GM12878 (cell line): ENCODE results near the gene TOM1L2. TPM values are rescaled to one million over a fixed set of nuclear protein-coding genes. Genes with fewer than 3 reads are reported as not detected.
A peak's percentile ranks its signal among the peaks of the same experiment; 100 is the strongest.

Source experiments
- ATAC-seq: fragments of 200-7000 bp; cut with Tn5 transposase; 3 replicates; pipeline ENCODE4 v1.9.1; 2020; ENCODE audit warnings: mild to moderate bottlenecking, moderate library complexity
- BruUV-seq: library from RNA; stranded (reverse); fragments of 400-500 nt; replicated peaks from 2 replicates; lab custom pipeline; 2021; lab: Mats Ljungman, UMichigan
- CTCF ChIA-PET: fragments of 300-600 bp; sonication (Branson Sonifier 250); formaldehyde crosslinking; extraction: SDS; loops from one replicate; lab custom pipeline; 2021; ENCODE audit warnings: inconsistent platforms; lab: Yijun Ruan, JAX
- POLR2A ChIA-PET: fragments of 350-600 bp; formaldehyde crosslinking; extraction: SDS; loops from one replicate; lab custom pipeline; 2021; ENCODE audit warnings: inconsistent platforms; lab: Charles Lee
- RAD21 ChIA-PET: fragments of 300-600 bp; sonication (Branson Sonifier 250); formaldehyde crosslinking; loops from one replicate; lab custom pipeline; 2023; ENCODE audit warnings: antibody characterized with exemption; ENCODE audit not compliant: unreplicated experiment; lab: Charles Lee
- SMC1A ChIA-PET: fragments of 300-600 bp; sonication (Branson Sonifier 250); formaldehyde crosslinking; loops from one replicate; lab custom pipeline; 2023; ENCODE audit not compliant: unreplicated experiment, uncharacterized antibody; lab: Charles Lee
- DNase-seq: peaks from one replicate; pipeline ENCODE4 v3.0.0-alpha.2; 2011; ENCODE audit warnings: low read depth, low spot score
- FAIRE-seq: peaks from 3 replicates; lab custom pipeline; 2011; peaks lifted over from hg19 to GRCh38; lab: Jason Lieb, UNC
- H2AFZ ChIP-seq: 2 replicates; pipeline ENCODE4 v1.6.0; 2011; ENCODE audit warnings: low read depth, low read length, control low read depth; ENCODE audit not compliant: control insufficient read depth
- H3K27ac ChIP-seq: 2 replicates; pipeline ENCODE4 v1.5.1; 2011; ENCODE audit warnings: control low read depth; ENCODE audit not compliant: control insufficient read depth, insufficient read depth
- H3K27me3 ChIP-seq, 2 experiments: replicated peaks in 1 of 2; 2 replicates each; pipeline versions ENCODE4 v1.6.0 to v1.6.1; 2011; ENCODE audit warnings: low read length in 1 of 2; ENCODE audit not compliant: control insufficient read depth in 2 of 2, insufficient read depth in 2 of 2
- H3K36me3 ChIP-seq, 2 experiments: 2 replicates each; pipeline ENCODE4 v1.5.1; 2011; ENCODE audit warnings: low read length in 1 of 2; ENCODE audit not compliant: control insufficient read depth in 2 of 2, insufficient read depth in 2 of 2
- H3K4me1 ChIP-seq: 2 replicates; pipeline ENCODE4 v1.6.1; 2011; ENCODE audit warnings: mild to moderate bottlenecking, low read length, moderate library complexity, mixed read lengths; ENCODE audit not compliant: control insufficient read depth, insufficient read depth
- H3K4me2 ChIP-seq: 2 replicates; pipeline ENCODE4 v1.6.0; 2011; ENCODE audit warnings: control low read depth; ENCODE audit not compliant: control insufficient read depth, insufficient read depth
- H3K4me3 ChIP-seq: fragments of 200-600 bp; sonication (generic); 2 replicates; pipeline ENCODE4 v1.5.1; 2016
- H3K79me2 ChIP-seq: 2 replicates; pipeline ENCODE4 v1.6.0; 2011; ENCODE audit warnings: low read length; ENCODE audit not compliant: control insufficient read depth, insufficient read depth
- H3K9ac ChIP-seq: 2 replicates; pipeline ENCODE4 v1.8.0; 2011; ENCODE audit warnings: low read length, control low read depth, mixed read lengths; ENCODE audit not compliant: control insufficient read depth, insufficient read depth
- H3K9me3 ChIP-seq: replicated peaks from 3 replicates; pipeline ENCODE4 v1.5.1; 2011; ENCODE audit warnings: mild to moderate bottlenecking, low read length; ENCODE audit not compliant: control insufficient read depth, insufficient read depth
- H4K20me1 ChIP-seq: 2 replicates; pipeline ENCODE4 v1.6.0; 2011; ENCODE audit not compliant: control insufficient read depth, insufficient read depth
- BACH1 ChIP-seq: fragments of 450-650 bp; IDR thresholded peaks from 2 replicates; pipeline ENCODE4 v1.6.1; 2017; ENCODE audit warnings: mild to moderate bottlenecking, borderline replicate concordance
- CBFB ChIP-seq: IDR thresholded peaks from 2 replicates; pipeline ENCODE4 v1.6.1; 2016; ENCODE audit warnings: antibody characterized with exemption, low read depth
- CHD2 ChIP-seq: IDR thresholded peaks from 2 replicates; pipeline ENCODE4 v1.6.1; 2011; ENCODE audit warnings: low read depth, low read length, improper control_type of control experiment, borderline replicate concordance
- KLF5 ChIP-seq: fragments of 450-650 bp; IDR thresholded peaks from 2 replicates; pipeline ENCODE4 v1.6.1; 2014; ENCODE audit warnings: mild to moderate bottlenecking; ENCODE audit not compliant: partially characterized antibody
- PKNOX1 ChIP-seq: fragments of 450-650 bp; IDR thresholded peaks from 2 replicates; pipeline ENCODE4 v1.6.1; 2016; ENCODE audit warnings: mild to moderate bottlenecking
- SPI1 ChIP-seq: IDR thresholded peaks from 2 replicates; pipeline ENCODE4 v1.6.1; 2011; ENCODE audit warnings: low read depth, mild to moderate bottlenecking, low read length, moderate library complexity, borderline replicate concordance; ENCODE audit not compliant: insufficient read depth
- WGBS: methylation state at CpG from one replicate; pipeline ENCODE4 v1.1.6; 2016; ENCODE audit warnings: low lambda C conversion rate; ENCODE audit not compliant: insufficient replicate concordance, insufficient coverage; ENCODE audit errors: missing lambda C conversion rate; 5-methylcytosine and 5-hydroxymethylcytosine counted together
- in situ Hi-C: fragments of 300-500 bp; cut with MboI; formaldehyde crosslinking; loops from 9 replicates; pipeline ENCODE4 v1.14.3; 2018; ENCODE audit warnings: mixed read lengths
- intact Hi-C: fragments of 100-400 bp; cut with micrococcal nuclease; formaldehyde crosslinking; loops from one replicate; pipeline ENCODE4 v1.14.2; 2022; ENCODE audit not compliant: unreplicated experiment
- polyA plus RNA-seq, 11 experiments: library from polyadenylated mRNA; depleted of rRNA in 4 of 11; unstranded in 6 of 11; stranded (reverse) in 5 of 11; fragments of >200 nt; fragmentation: Nextera tagmentation in 4 of 11; fragmentation: Illumina TruSeq in 1 of 11; extraction: Ambion mirVana in 4 of 11; extraction: Trizol in 1 of 11; gene quantifications; 1 replicate in 1 of 11; 2 replicates in 10 of 11; pipeline versions ENCODE4 v1.2.1 to v1.2.3, GENCODE V29; 2011 to 2016; ENCODE audit warnings: inconsistent platforms in 2 of 11, missing spikeins in 2 of 11, low read depth in 1 of 11
- total RNA-seq, 4 experiments: library from RNA; depleted of rRNA in 3 of 4; stranded (reverse); fragments of >200 nt in 3 of 4; fragmentation: Illumina TruSeq in 1 of 4; extraction: Trizol in 1 of 4; gene quantifications; 2 replicates each; pipeline versions ENCODE4 v1.2.1 to v1.2.3, GENCODE V29; 2013 to 2021
- TF ChIP-seq, protein P1 (sequence below): IDR thresholded peaks from 2 replicates; pipeline ENCODE4 v1.6.1; 2011; ENCODE audit warnings: borderline replicate concordance, low read depth, mild to moderate bottlenecking, moderate library complexity, mixed read lengths, low read length; ENCODE audit not compliant: insufficient read depth; ENCODE audit errors: extremely low read length

TOM1L2 gene
- total and polyA plus RNA-seq, 10 of the 15 experiments (the other 5 are each of a cell fraction or from before 2014, with no cell fraction given), result 0.19 to 19.2 (median 8.1) TPM

DNA sequence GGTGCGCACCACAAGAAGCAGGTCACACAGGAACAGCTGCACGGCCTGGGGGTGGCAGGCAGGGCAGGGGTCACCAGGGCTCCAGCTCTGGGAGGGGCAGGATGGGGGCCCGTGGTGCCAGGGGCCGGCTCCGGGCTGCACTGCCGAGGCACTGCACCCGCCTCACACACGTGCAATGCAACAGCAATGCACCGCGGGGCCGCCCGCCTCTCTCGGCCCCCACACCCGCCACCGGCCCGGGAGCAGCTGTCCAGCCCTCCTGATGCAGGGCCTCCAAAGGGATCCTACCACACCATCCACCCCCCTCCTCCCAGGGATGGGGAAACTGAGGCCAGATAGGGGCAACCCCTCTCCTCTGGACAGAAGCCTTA, 158.5 kb downstream of the TOM1L2 start (continued):
- TF ChIP-seq SPI1, result no peak
- TF ChIP-seq CBFB, result no peak
- TF ChIP-seq, protein P1, sequence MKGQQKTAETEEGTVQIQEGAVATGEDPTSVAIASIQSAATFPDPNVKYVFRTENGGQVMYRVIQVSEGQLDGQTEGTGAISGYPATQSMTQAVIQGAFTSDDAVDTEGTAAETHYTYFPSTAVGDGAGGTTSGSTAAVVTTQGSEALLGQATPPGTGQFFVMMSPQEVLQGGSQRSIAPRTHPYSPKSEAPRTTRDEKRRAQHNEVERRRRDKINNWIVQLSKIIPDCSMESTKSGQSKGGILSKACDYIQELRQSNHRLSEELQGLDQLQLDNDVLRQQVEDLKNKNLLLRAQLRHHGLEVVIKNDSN, result no peak
- no peak for TF ChIP-seq CHD2
- TF ChIP-seq KLF5, result no peak

GRCh38 chr17:17813055-17813724, 159.0 kb downstream of the TOM1L2 start:
- no peak overlapping the region for H3K4me3 ChIP-seq
- WGBS, result 96% methylated on average over 25 of the region's 25 CpGs
- H3K4me2 ChIP-seq, result no peak overlapping the region
- H3K4me1 ChIP-seq, result peaks cover 8% of the 10 kb centered on the region
- in situ Hi-C loops, result loop anchor here (5.0 kb wide), 2 partner anchors 49 to 109 kb away; no protein-coding TSS in a partner anchor
- TF ChIP-seq PKNOX1, result peak; percentile 46
- no peak for TF ChIP-seq BACH1
- ChIA-PET RAD21 (interaction anchor here (1.0 to 2.2 kb wide), 7 partner anchors 41 to 216 kb away, joined by 3 to 10 read pairs (median 4); no protein-coding TSS in a partner anchor), SMC1A (interaction anchor here (1.7 to 3.7 kb wide), 6 partner anchors 20 to 134 kb away, joined by 6 to 17 read pairs (median 8); no protein-coding TSS in a partner anchor), CTCF (interaction anchor here (0.6 to 5.3 kb wide), 11 partner anchors 8 to 223 kb away, joined by 3 to 86 read pairs (median 4); partner anchors contain the start of gene SREBF1), POLR2A (interaction anchor here (1.3 kb wide), 1 partner anchor 20 kb away, joined by 5 read pairs; no protein-coding TSS in a partner anchor)
- H3K9me3 ChIP-seq, result no peaks in the 10 kb centered on the region
- no peaks in the 10 kb centered on the region for H3K27me3 ChIP-seq
- H4K20me1 ChIP-seq, result no peaks in the 10 kb centered on the region
- BruUV-seq, result no TSS peak
- H2AFZ ChIP-seq, result no peak overlapping the region
- H3K36me3 ChIP-seq, result peaks cover 2 to 30% of the 10 kb centered on the region in 2 experiments; a peak in 3 of 4 replicates
- ATAC-seq (no peak), DNase-seq (no peak), FAIRE-seq (no peak)
- H3K79me2 ChIP-seq, result no peaks in the 10 kb centered on the region
- H3K27ac ChIP-seq, result no peak overlapping the region
- no peak overlapping the region for H3K9ac ChIP-seq
- intact Hi-C loops, result no loop called here
